ENCODE results near the gene FOXA3. TPM values are rescaled to one million over a fixed set of nuclear protein-coding genes. Genes with fewer than 3 reads are reported as not detected.
A peak's percentile ranks its signal among the peaks of the same experiment; 100 is the strongest.

Gene FOXA3
- total RNA-seq, 1 experiment from 2014 or later: 5.8 TPM

DNA sequence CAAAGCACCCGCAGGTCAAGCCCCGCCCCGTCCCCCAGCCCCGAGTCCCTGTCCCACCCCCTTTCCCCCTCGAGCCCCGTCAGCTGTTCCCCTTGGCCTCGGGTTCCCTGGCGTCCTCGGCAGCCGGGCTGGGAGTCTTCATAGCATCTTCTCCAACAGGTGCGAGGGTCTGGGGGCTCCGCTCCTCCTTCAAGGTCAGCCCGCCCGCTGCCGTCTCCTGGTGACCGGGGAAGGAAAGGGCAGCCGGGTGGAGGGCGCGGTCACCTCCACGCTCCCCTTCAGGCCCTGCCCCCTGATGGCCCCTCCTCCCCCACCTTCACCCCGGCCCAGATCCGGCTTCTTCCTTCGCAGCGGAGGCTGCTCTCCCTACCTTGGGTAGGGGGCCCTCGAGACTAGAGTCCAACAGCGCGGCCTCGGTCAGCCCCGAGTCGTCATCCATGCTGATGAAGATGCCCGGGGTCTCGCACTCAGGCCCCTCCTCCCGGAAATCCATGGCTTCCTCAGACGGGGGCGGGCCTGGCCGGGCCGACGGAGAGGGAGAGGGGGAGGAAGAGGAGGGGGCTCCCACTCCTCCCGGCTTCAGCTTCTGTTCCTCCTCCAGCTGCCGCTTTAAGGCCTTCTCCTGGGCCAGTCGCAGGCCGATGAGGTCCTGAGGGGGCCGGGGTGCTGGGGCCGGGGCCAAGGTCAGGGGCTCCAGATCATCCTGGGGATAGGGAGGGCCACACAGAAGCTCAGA lies 48.5 kb upstream of the FOXA3 start:
- Histone ChIP-seq H4K20me1 (ENCODE audit: insufficient read depth) (no peaks in the 10 kb centered on the region), H3K4me3 (replicated peaks in 1 of 2; ENCODE audit: low read depth in 1 of 2, low read length in 2 of 2) (no peak overlapping the region), H3K9me3 (ENCODE audit: control insufficient read depth in 1 of 2, insufficient read depth in 1 of 2, low read depth in 1 of 2, low read length in 2 of 2) (no peaks in the 10 kb centered on the region), H3K36me3 (ENCODE audit: control insufficient read depth in 1 of 2, insufficient read depth in 2 of 2, low read length in 2 of 2) (peaks cover 5 to 8% of the 10 kb centered on the region in 2 experiments; a peak in 3 of 4 replicates), H3K27ac (ENCODE audit: low read depth, low read length) (no peak overlapping the region), H3K4me2 (ENCODE audit: low read length) (no peak overlapping the region), H3K27me3 (ENCODE audit: insufficient read depth, low read length) (no peaks in the 10 kb centered on the region), H3K9ac (ENCODE audit: low read length) (no peak overlapping the region), H3K4me1 (ENCODE audit: control insufficient read depth in 1 of 2, insufficient read depth in 2 of 2, low read length in 2 of 2) (peaks cover 3 to 11% of the 10 kb centered on the region in 2 experiments; a peak in 3 of 4 replicates), H3K79me2 (ENCODE audit: insufficient read depth, low read length) (no peaks in the 10 kb centered on the region), H2AFZ (ENCODE audit: low read depth, low read length, poor library complexity, severe bottlenecking) (no peak overlapping the region), H3K9me2 (ENCODE audit: insufficient read depth) (no peaks in the 10 kb centered on the region)
- TSS peak; percentile 38 for BruUV-seq (replicated peaks)
- RAD21 ChIA-PET (ENCODE audit: low non-redundant PET in 1 of 2, low total read pairs in 2 of 2, uncharacterized antibody in 2 of 2, unreplicated experiment in 2 of 2): no interaction called here
- no peak for DNase-seq (ENCODE audit: low read depth, low spot score)
- CTCF ChIA-PET: interaction anchor here (1.8 to 3.8 kb wide), 2 partner anchors 10 to 262 kb away, joined by 17 to 21 read pairs; no protein-coding TSS in a partner anchor
- POLR2A ChIA-PET: no interaction called here
- no peak for ATAC-seq
- TF ChIP-seq TCF7L2 (IDR thresholded peaks at IDR 0.05; ENCODE audit: borderline replicate concordance, extremely low read depth, insufficient read depth, insufficient read length): no peak
- no peak for TF ChIP-seq CBX3 (IDR thresholded peaks at IDR 0.05; ENCODE audit: low read depth)
- TF ChIP-seq, protein P1, sequence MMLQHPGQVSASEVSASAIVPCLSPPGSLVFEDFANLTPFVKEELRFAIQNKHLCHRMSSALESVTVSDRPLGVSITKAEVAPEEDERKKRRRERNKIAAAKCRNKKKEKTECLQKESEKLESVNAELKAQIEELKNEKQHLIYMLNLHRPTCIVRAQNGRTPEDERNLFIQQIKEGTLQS (IDR thresholded peaks at IDR 0.05): no peak
- TF ChIP-seq SP1 (IDR thresholded peaks at IDR 0.05; ENCODE audit: low read depth): no peak
- TF ChIP-seq ZFX (IDR thresholded peaks at IDR 0.05): no peak
- TF ChIP-seq, protein P2, sequence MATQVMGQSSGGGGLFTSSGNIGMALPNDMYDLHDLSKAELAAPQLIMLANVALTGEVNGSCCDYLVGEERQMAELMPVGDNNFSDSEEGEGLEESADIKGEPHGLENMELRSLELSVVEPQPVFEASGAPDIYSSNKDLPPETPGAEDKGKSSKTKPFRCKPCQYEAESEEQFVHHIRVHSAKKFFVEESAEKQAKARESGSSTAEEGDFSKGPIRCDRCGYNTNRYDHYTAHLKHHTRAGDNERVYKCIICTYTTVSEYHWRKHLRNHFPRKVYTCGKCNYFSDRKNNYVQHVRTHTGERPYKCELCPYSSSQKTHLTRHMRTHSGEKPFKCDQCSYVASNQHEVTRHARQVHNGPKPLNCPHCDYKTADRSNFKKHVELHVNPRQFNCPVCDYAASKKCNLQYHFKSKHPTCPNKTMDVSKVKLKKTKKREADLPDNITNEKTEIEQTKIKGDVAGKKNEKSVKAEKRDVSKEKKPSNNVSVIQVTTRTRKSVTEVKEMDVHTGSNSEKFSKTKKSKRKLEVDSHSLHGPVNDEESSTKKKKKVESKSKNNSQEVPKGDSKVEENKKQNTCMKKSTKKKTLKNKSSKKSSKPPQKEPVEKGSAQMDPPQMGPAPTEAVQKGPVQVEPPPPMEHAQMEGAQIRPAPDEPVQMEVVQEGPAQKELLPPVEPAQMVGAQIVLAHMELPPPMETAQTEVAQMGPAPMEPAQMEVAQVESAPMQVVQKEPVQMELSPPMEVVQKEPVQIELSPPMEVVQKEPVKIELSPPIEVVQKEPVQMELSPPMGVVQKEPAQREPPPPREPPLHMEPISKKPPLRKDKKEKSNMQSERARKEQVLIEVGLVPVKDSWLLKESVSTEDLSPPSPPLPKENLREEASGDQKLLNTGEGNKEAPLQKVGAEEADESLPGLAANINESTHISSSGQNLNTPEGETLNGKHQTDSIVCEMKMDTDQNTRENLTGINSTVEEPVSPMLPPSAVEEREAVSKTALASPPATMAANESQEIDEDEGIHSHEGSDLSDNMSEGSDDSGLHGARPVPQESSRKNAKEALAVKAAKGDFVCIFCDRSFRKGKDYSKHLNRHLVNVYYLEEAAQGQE (IDR thresholded peaks at IDR 0.05; ENCODE audit: low read depth): no peak
- no peak for TF ChIP-seq POLR2A (IDR thresholded peaks at IDR 0.05; ENCODE audit: borderline replicate concordance, extremely low read depth, insufficient read depth, insufficient read length)
- TF ChIP-seq EGR1 (IDR thresholded peaks at IDR 0.05; ENCODE audit: low read depth): no peak
- TF ChIP-seq POLR2AphosphoS5 (IDR thresholded peaks at IDR 0.05; ENCODE audit: low read depth, low read length): no peak
- intact Hi-C loops (cut with micrococcal nuclease): no loop called here
